Suprapubic skin (tissue), 4 donors: Measurements from ENCODE around the gene NFX1. TPM values are rescaled to one million over a fixed set of nuclear protein-coding genes. Genes with fewer than 3 reads are reported as not detected.

ENCODE experiments used
- DNase-seq, 2 donors: peaks; one replicate each; pipeline ENCODE4 v3.0.0-alpha.2; 2019; ENCODE audit warnings: low spot score in 2 of 2
- H3K27ac ChIP-seq: fragments of 200-600 bp; sonication (generic); one replicate; pipeline ENCODE4 v1.5.1; 2019
- H3K27me3 ChIP-seq: fragments of 200-600 bp; sonication (generic); one replicate; pipeline ENCODE4 v1.5.1; 2019
- H3K36me3 ChIP-seq: fragments of 200-600 bp; sonication (generic); one replicate; pipeline ENCODE4 v1.5.1; 2019
- H3K4me1 ChIP-seq: fragments of 200-600 bp; sonication (generic); one replicate; pipeline ENCODE4 v1.5.1; 2019
- H3K4me3 ChIP-seq: fragments of 200-600 bp; sonication (generic); one replicate; pipeline ENCODE4 v1.5.1; 2019; ENCODE audit warnings: mild to moderate bottlenecking
- H3K9me3 ChIP-seq: fragments of 200-600 bp; sonication (generic); one replicate; pipeline ENCODE4 v1.5.1; 2019
- EP300 ChIP-seq: sonication (generic); formaldehyde crosslinking; IDR thresholded peaks from one replicate; pipeline ENCODE4 v1.6.1; 2017; ENCODE audit warnings: antibody characterized with exemption
- POLR2A ChIP-seq, 2 donors: fragments of 450-650 bp; IDR thresholded peaks; one replicate each; pipeline ENCODE4 v1.6.1; 2017; ENCODE audit warnings: antibody characterized with exemption in 2 of 2, mild to moderate bottlenecking in 2 of 2, moderate library complexity in 2 of 2
- POLR2AphosphoS5 ChIP-seq, 3 donors: sonication (generic); formaldehyde crosslinking; IDR thresholded peaks; one replicate each; pipeline ENCODE4 v1.6.1; 2017; ENCODE audit warnings: antibody characterized with exemption in 3 of 3
- WGBS: methylation state at CpG from one replicate; pipeline ENCODE4 v1.1.5; 2018; 5-methylcytosine and 5-hydroxymethylcytosine counted together
- total RNA-seq, 4 donors: library from RNA; depleted of rRNA; stranded (reverse); fragments of >200 nt; gene quantifications; one replicate each; pipeline ENCODE4 v1.1.0, GENCODE V29; 2016
- TF ChIP-seq, protein P1 (sequence below), 2 donors: fragments of 200-600 bp in 1 of 2; fragments of 450-650 bp in 1 of 2; sonication (generic) in 1 of 2; IDR thresholded peaks; one replicate each; pipeline ENCODE4 v1.5.1; 2016 to 2019; ENCODE audit warnings: antibody characterized with exemption in 2 of 2, mild to moderate bottlenecking in 1 of 2, moderate library complexity in 1 of 2

The NFX1 gene
- total RNA-seq, 4 donors from 2014 or later = 42.0 to 91.4 (median 46.0) TPM

DNA sequence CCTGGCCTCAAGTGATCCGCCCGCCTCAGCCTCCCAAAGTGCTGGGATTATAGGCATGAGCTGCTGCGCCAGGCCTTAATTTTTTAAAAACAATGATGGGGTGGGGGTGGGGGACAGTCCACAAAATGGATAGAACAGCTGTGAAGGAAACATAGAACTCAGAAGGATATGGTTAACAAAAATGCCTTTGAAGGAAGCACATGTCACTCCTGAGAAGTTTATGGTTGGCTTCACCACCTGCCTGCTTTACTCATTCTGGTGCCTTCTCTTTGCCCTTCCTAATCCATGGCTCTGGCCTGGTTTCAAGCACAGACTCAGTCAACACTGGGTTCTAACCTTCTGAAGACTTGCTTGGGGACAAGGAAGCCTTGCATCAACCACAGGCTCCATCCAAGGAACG, 36.1 kb upstream of the NFX1 start:
- H3K27me3 ChIP-seq = no peaks in the 10 kb centered on the region
- 99% methylated on average over 4 of the region's 4 CpGs for WGBS
- H3K9me3 ChIP-seq = no peaks in the 10 kb centered on the region
- H3K4me3 ChIP-seq = no peak overlapping the region
- DNase-seq = no peak
- H3K4me1 ChIP-seq = peaks cover 6% of the 10 kb centered on the region
- peaks cover 78% of the 10 kb centered on the region for H3K36me3 ChIP-seq
- no peak overlapping the region for H3K27ac ChIP-seq
- TF ChIP-seq POLR2A (IDR thresholded peaks at IDR 0.05) (no peak), POLR2AphosphoS5 (IDR thresholded peaks at IDR 0.05) (no peak), EP300 (no peak)
- TF ChIP-seq, protein P1, sequence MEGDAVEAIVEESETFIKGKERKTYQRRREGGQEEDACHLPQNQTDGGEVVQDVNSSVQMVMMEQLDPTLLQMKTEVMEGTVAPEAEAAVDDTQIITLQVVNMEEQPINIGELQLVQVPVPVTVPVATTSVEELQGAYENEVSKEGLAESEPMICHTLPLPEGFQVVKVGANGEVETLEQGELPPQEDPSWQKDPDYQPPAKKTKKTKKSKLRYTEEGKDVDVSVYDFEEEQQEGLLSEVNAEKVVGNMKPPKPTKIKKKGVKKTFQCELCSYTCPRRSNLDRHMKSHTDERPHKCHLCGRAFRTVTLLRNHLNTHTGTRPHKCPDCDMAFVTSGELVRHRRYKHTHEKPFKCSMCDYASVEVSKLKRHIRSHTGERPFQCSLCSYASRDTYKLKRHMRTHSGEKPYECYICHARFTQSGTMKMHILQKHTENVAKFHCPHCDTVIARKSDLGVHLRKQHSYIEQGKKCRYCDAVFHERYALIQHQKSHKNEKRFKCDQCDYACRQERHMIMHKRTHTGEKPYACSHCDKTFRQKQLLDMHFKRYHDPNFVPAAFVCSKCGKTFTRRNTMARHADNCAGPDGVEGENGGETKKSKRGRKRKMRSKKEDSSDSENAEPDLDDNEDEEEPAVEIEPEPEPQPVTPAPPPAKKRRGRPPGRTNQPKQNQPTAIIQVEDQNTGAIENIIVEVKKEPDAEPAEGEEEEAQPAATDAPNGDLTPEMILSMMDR (IDR thresholded peaks at IDR 0.05) = no peak

DNA sequence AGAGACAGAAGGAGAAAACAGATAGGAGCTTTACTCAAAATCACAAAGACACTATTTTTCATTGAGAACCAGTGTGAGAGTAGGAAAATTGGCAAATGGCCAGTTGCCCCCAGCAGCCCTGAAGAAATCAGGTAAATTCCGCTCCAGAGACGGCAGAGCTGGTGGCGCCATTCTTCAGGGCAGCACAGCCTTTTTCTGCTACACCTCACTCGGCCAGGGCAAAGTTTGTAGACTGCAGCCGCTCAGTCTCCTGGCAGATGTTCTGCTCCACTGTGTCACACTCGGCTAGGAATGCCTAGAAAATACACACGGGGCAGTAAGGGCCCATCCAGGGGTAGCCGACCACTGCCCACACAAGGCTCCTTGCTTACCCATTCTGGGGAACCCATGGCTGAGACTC, 35.3 kb upstream of the NFX1 start:
- Histone ChIP-seq H3K27me3 (no peaks in the 10 kb centered on the region), H3K9me3 (no peaks in the 10 kb centered on the region), H3K4me1 (peaks cover 6% of the 10 kb centered on the region), H3K4me3 (no peak overlapping the region), H3K36me3 (peaks cover 86% of the 10 kb centered on the region), H3K27ac (peak overlapping the region; percentile 7)
- no peak for TF ChIP-seq EP300
- no peak for TF ChIP-seq POLR2A (IDR thresholded peaks at IDR 0.05)
- TF ChIP-seq POLR2AphosphoS5 (IDR thresholded peaks at IDR 0.05) = no peak
- TF ChIP-seq, protein P1 (IDR thresholded peaks at IDR 0.05) = no peak
- DNase-seq = no peak
- WGBS = 92% methylated on average over 6 of the region's 8 CpGs

DNA sequence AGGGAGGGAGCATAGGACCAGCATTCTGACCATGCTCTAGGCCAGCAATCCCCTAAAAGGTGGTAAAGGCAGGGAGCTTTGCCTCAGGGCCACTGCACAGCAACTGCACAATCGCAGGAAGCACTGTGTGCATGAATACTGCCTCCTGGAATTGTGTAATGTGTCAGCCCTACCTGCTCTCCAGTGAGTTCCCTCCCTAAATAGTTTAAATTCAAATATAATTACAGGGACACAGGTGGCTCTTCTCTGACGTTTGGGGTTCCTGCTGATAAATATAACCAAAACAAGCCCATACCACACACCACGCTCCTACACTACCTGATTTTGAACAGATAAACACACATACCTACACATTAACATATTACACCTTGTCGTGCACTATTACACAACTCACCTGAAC, 34.8 kb upstream of the NFX1 start:
- H3K4me1 ChIP-seq = peaks cover 4% of the 10 kb centered on the region
- no peak for TF ChIP-seq POLR2AphosphoS5 (IDR thresholded peaks at IDR 0.05)
- TF ChIP-seq, protein P1 (IDR thresholded peaks at IDR 0.05) = no peak
- no peak for TF ChIP-seq EP300
- no peak for TF ChIP-seq POLR2A (IDR thresholded peaks at IDR 0.05)
- H3K4me3 ChIP-seq = no peak overlapping the region
- peaks cover 90% of the 10 kb centered on the region for H3K36me3 ChIP-seq
- no peaks in the 10 kb centered on the region for H3K9me3 ChIP-seq
- no peaks in the 10 kb centered on the region for H3K27me3 ChIP-seq
- no peak for DNase-seq
- H3K27ac ChIP-seq = peak overlapping the region; percentile 7
- 61% methylated on average over 4 of the region's 4 CpGs for WGBS

DNA sequence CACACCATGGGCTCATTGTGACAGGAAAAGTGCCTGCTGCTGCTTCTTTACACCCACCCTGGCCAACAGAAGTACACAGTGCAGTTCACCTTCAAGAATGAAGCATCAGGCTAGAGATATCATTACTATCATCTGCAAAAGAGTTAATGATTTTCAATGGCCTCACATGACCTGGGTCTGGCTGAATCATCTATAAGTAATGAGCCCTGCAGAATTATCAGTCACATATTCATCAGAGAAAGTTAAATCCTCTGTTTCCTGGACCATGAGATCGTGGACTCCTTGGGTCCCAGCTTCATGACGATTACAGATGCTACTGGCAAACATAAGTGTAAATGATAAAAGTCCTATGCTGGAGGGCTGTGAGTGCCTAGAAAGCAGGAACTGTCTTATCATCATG, 34.1 kb upstream of the NFX1 start:
- no peak overlapping the region for H3K4me3 ChIP-seq
- no peak for DNase-seq
- no peak overlapping the region for H3K27ac ChIP-seq
- no peaks in the 10 kb centered on the region for H3K27me3 ChIP-seq
- TF ChIP-seq, protein P1 (IDR thresholded peaks at IDR 0.05) = no peak
- TF ChIP-seq EP300 (no peak), POLR2A (IDR thresholded peaks at IDR 0.05) (no peak), POLR2AphosphoS5 (IDR thresholded peaks at IDR 0.05) (no peak)
- no peaks in the 10 kb centered on the region for H3K4me1 ChIP-seq
- WGBS = 64% methylated on average over 2 of the region's 2 CpGs
- H3K36me3 ChIP-seq = peaks cover 97% of the 10 kb centered on the region
- H3K9me3 ChIP-seq = no peaks in the 10 kb centered on the region

DNA sequence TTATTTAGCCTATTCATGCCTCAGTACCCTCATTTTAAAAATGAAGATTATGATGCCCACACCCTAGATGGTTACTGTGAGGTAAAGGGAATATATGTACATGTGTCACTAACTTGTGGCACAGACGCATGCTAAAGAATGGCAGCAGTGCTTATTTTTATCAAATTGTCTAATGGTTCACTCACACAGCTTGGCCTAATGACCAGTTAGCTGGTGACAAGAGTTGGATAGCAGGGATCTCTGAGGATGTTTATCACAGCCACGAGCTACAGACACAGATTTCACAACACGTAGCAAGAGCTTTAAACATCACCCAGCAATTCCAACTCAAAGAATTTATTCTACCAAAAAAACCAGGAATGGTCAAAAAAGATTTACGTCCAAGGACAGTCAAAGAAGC, 33.0 kb upstream of the NFX1 start:
- WGBS = 90% methylated on average over 4 of the region's 4 CpGs
- no peak overlapping the region for H3K27ac ChIP-seq
- no peaks in the 10 kb centered on the region for H3K9me3 ChIP-seq
- no peak overlapping the region for H3K4me3 ChIP-seq
- peaks cover 5% of the 10 kb centered on the region for H3K4me1 ChIP-seq
- no peaks in the 10 kb centered on the region for H3K27me3 ChIP-seq
- peaks cover 98% of the 10 kb centered on the region for H3K36me3 ChIP-seq
- TF ChIP-seq POLR2A (IDR thresholded peaks at IDR 0.05) (no peak), EP300 (no peak), POLR2AphosphoS5 (IDR thresholded peaks at IDR 0.05) (no peak)
- TF ChIP-seq, protein P1 (IDR thresholded peaks at IDR 0.05) = no peak
- no peak for DNase-seq
